HG02840 (cell line): ENCODE measurements around the gene SRL.
"Not testable (repeated sequence)": the region's sequence is repeated elsewhere in the genome, so short reads cannot be mapped to it uniquely, and the experiment has no call there.

Experiments
- ATAC-seq: cut with Tn5 transposase; IDR thresholded peaks from one replicate; pipeline ENCODE4 v1.9.1; 2021; ENCODE audit warnings: mild to moderate bottlenecking, moderate library complexity, moderate number of reproducible peaks; ENCODE audit not compliant: unreplicated experiment, low FRiP score

The SRL gene

DNA sequence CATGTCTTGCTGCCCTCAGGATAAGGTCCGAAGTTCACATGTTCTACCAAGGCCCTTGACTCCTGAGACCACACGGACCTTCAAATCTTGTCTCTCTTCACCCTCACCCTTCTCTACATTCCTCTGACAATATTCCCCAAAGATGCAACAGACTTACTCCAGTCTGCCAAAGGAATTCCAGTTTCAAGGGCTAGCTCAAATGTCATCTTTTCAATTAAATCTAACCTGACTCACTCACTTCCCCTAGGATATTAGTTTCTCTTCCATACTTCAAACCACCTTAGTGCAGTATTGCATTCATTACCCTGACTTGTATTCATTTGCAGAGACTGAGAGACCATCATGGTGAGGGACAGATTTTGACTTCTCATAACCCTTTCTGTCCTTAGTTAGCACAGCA is 66.0 kb downstream of the SRL start:
- ATAC-seq: no peak

- ATAC-seq: no peak
Observed at GRCh38 chr16:4172070-4172469, 69.8 kb downstream of the SRL start.

GRCh38 chr16:4169415-4169814 is 72.5 kb downstream of the SRL start:
- no peak for ATAC-seq

DNA sequence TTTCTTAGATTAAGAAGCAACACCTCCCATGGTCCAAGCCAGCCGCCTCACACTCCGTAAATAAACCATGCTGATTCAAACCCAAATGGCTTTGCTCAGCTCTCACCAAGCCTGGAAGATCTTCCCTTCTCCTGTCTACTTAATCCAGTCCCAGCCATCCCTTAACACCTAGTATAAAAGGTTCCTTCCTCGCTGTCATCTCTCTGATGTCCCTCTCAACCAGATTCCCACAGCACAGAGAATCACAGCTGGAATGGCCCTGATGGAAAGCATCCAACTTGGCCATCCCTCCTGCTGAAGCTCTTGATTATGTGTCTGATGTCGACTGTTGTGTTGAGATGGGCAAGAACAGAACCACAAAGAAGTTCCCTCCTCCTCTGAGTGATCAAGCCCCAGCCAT is 75.1 kb downstream of the SRL start:
- ATAC-seq: no peak

DNA sequence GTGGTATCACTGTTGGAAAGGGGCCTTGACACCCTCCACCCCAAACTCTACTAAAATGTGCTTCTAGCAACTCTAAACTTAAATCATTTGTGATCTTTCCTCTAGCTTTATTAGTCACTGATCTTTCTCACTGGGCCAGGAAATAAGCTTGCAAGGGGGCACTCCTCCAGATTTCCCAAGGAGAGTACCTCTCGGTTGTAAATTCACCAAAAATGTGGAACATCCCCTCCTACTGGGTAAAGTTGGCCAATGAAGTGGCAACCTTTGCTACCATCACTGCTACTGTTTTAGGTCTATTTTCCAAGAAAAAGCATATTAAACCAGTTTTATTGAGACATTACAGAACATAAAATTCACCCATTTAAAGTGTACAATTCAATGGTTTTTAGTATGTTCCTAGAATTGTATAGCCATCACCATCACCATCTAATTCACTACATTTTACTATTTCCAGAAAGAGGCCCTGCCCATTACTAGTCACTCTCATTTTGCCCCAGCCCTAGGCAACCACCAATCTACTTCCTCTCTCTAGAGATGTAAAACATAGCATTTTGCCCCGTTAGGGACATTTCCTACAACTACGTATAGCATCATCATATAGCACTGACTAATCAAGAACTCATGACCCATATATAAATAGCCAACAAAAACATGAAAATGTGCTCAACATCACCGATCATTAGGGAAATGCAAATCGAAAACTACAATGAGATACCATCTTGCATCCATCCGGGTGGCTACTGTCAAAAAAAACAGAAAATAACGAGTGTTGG is 81.0 kb downstream of the SRL start:
- no peak for ATAC-seq

- no peak for ATAC-seq
Observed at GRCh38 chr16:4159726-4160125, 82.2 kb downstream of the SRL start.

DNA sequence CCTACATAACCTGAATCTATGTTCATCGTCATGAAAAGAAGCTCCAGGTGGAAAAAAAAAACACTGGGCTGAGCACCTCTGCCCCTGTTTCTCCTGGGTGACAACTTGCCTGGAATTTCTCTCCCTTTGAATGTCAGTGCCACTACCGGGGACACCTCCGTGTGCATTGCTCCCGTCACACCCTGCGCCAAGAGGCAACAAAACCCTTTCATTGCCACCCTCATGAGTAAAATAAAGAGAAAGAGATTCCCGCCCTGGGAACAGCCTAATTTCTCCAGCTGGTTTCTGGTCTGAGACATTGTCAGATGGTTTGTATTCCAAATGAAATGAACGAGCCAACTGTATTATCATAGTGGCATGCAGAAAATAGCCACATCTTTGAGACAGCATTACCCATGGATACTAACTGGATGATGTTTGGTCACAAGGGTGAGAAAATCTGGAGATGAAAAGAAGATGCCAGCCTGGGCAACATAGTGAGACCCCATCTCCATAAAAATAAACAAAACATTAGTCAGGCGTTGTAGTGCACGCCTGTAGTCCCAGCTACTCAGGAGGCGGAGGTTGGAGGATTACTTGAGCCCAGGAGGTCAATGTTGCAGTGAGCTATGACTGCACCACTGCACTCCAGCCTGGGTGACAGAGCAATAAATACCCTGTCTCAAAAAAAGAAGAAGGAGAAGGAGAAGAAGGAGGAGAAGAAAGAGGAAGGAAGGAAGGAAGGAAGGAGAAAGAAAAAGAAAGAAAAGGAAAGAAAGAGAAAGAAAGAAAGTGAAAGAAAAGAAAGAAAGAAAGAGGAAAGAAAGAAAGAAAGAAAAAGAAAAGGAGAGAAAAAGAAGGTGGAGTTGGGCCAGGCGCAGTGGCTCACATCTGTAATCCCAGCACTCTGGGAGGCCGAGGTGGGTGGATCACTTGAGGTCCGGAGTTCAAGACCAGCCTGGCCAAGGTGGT is 83.5 kb downstream of the SRL start:
- no peak for ATAC-seq

DNA sequence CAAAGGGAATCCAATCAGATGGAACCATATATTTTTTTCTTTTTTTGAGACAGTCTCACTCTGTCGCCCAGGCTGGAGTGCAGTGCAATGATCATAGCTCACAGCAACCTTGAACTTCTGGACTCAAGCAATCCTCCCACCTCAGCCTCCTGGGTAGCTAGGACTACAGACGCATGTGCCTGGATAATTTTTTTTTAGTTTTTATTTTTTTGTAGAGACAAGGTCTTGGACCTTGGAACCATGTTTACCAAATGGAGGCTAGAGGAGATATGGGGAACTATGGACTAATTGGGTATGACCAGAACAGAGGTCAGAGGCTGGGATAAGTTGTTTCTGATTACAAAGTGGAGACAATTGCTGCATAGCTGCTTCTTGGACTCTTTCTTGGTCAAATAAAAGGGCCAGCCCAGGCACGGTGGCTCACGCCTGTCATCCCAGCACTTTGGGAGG is 84.5 kb downstream of the SRL start:
- ATAC-seq: no peak

GRCh38 chr16:4156503-4156902 is 85.4 kb downstream of the SRL start:
- not testable (repeated sequence) for ATAC-seq

- not testable (repeated sequence) for ATAC-seq
Observed at GRCh38 chr16:4153364-4153763, 88.5 kb downstream of the SRL start.

- ATAC-seq: no peak
Observed at GRCh38 chr16:4152267-4152666, 89.6 kb downstream of the SRL start.

DNA sequence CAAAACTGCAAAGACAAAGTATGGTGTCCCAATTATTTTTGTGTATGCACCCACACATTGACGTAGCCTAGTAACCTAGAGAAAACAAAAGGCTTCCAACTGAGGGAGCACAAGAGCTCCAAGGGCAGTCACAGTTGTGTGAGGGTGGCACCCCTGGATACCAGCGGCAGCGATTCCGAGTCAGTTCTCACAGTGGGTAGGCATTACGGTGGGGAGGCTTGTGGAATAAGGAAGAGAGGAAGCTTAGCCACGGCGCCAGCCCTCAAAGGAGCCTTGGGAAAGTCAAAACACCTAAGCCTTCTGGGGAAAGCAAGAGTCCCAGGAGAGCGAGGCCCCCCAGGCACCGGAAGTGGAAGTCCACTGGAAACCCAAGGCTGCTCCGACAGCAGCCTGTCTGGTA is 94.6 kb downstream of the SRL start:
- no peak for ATAC-seq

DNA sequence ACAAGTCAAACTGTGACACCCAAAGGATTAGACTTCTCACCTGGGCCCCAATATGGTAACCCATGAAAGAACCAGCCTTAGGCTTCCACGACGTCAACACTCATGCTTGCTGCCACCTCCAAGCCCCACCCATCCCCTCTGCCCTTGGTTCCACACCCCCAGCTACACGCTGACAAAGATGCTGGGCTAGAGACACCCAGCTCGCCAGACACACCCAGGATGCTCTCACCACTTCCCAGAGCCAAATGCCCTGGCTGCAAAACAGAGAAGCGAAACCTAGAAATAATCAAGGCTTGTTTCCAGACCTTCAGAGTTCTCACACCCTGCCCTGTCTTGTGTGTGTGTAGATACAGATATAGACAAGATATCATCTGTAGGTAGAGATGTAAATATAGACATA is 99.6 kb downstream of the SRL start:
- ATAC-seq: no peak

DNA sequence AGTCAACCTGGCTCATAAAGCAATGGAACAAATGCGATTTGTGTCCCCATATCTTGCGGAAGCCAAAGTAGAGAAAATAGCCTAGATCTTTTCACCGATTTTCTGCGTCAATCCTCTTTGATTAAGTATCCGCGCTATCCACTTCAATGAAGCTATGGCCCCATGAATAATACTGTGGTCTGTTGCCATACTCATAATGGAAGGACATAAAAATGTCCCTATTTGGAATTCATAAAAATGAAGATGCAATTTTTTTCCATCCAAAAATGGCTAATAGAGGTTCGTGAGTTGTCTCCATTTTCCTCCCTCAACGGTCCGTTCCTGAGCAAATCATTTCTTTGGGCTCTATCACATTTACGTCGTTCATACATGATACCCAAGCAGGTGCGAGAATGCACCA is 100.3 kb downstream of the SRL start:
- no peak for ATAC-seq

GRCh38 chr16:4140652-4141051 is 101.2 kb downstream of the SRL start:
- no peak for ATAC-seq

GRCh38 chr16:4139968-4140367 is 101.9 kb downstream of the SRL start:
- no peak for ATAC-seq
